Neural progenitor cell (in vitro differentiated cells): ENCODE results near the gene SLC41A1. TPM values are rescaled to one million over a fixed set of nuclear protein-coding genes. Genes with fewer than 3 reads are reported as not detected.

Source experiments
- DNase-seq: peaks from one replicate; pipeline ENCODE4 v3.0.0-alpha.2; 2016; ENCODE audit warnings: low spot score
- H2AFZ ChIP-seq: fragments of 200-600 bp; sonication (generic); replicated peaks from 2 replicates; pipeline ENCODE4 v1.6.1; 2016; ENCODE audit warnings: antibody characterized with exemption
- H3F3A ChIP-seq: fragments of 200-600 bp; sonication (generic); 2 replicates; pipeline ENCODE4 v1.6.1; 2016; ENCODE audit warnings: antibody characterized with exemption, low read depth
- H3K27ac ChIP-seq: fragments of 200-600 bp; sonication (generic); 2 replicates; pipeline ENCODE4 v1.5.1; 2016; ENCODE audit warnings: mild to moderate bottlenecking
- H3K27me3 ChIP-seq: fragments of 200-600 bp; sonication (generic); 2 replicates; pipeline ENCODE4 v1.6.1; 2016; ENCODE audit warnings: mild to moderate bottlenecking, moderate library complexity
- H3K36me3 ChIP-seq: fragments of 200-600 bp; sonication (generic); 2 replicates; pipeline ENCODE4 v1.5.1; 2016
- H3K4me1 ChIP-seq: fragments of 200-600 bp; sonication (generic); 2 replicates; pipeline ENCODE4 v1.6.1; 2016; ENCODE audit warnings: mixed run types
- H3K4me2 ChIP-seq: fragments of 200-600 bp; sonication (generic); 2 replicates; pipeline ENCODE4 v1.6.1; 2016
- H3K4me3 ChIP-seq: fragments of 200-600 bp; sonication (generic); 2 replicates; pipeline ENCODE4 v1.5.1; 2016
- H3K79me2 ChIP-seq: fragments of 200-600 bp; sonication (generic); 2 replicates; pipeline ENCODE4 v1.6.1; 2016; ENCODE audit warnings: low read depth
- H3K9ac ChIP-seq: fragments of 200-600 bp; sonication (generic); 2 replicates; pipeline ENCODE4 v1.6.1; 2016
- H3K9me3 ChIP-seq: fragments of 200-600 bp; sonication (generic); 2 replicates; pipeline ENCODE4 v1.5.1; 2016; ENCODE audit warnings: low read depth
- H4K20me1 ChIP-seq: fragments of 200-600 bp; sonication (generic); 2 replicates; pipeline ENCODE4 v1.6.1; 2016; ENCODE audit warnings: low read depth
- H3K27ac Mint-ChIP-seq: 3 replicates; pipeline ENCODE4 v1.8.0; 2021; ENCODE audit warnings: mixed read lengths
- H3K27me3 Mint-ChIP-seq: 2 replicates; pipeline ENCODE4 v1.8.0; 2022; ENCODE audit warnings: low read depth, mild to moderate bottlenecking, inconsistent platforms, moderate library complexity, mixed read lengths; ENCODE audit not compliant: insufficient read depth
- H3K36me3 Mint-ChIP-seq: 3 replicates; pipeline ENCODE4 v1.8.0; 2021; ENCODE audit warnings: mixed read lengths
- H3K4me1 Mint-ChIP-seq: 3 replicates; pipeline ENCODE4 v1.8.0; 2021; ENCODE audit warnings: mixed read lengths
- H3K4me3 Mint-ChIP-seq: 3 replicates; pipeline ENCODE4 v1.8.0; 2021; ENCODE audit warnings: mild to moderate bottlenecking, moderate library complexity, mixed read lengths
- H3K9me3 Mint-ChIP-seq: 3 replicates; pipeline ENCODE4 v1.8.0; 2020; ENCODE audit warnings: mixed read lengths
- EZH2 ChIP-seq: fragments of 200-600 bp; sonication (generic); IDR thresholded peaks from 2 replicates; pipeline ENCODE4 v1.6.1; 2017; ENCODE audit warnings: antibody characterized with exemption, mild to moderate bottlenecking, moderate library complexity
- EZH2phosphoT487 ChIP-seq: fragments of 200-600 bp; sonication (generic); IDR thresholded peaks from 2 replicates; pipeline ENCODE4 v1.6.1; 2017; ENCODE audit warnings: antibody characterized with exemption
- total RNA-seq: library from RNA; depleted of rRNA; stranded (reverse); fragments of >200 nt; gene quantifications from 2 replicates; pipeline ENCODE4 v1.2.3, GENCODE V29; 2015; ENCODE audit warnings: low replicate concordance
- TF ChIP-seq, protein P1 (sequence below): fragments of 200-600 bp; sonication (generic); IDR thresholded peaks from 2 replicates; pipeline ENCODE4 v1.5.1; 2017; ENCODE audit warnings: antibody characterized with exemption, mild to moderate bottlenecking

The SLC41A1 gene
- total RNA-seq, 1 donor from 2014 or later = 10.4 TPM

- Histone ChIP-seq H3K9me3 (no peaks in the 10 kb centered on the region), H3K27me3 (no peaks in the 10 kb centered on the region), H3K36me3 (no peaks in the 10 kb centered on the region), H3K4me2 (peak overlapping the region; percentile 43), H3F3A (peaks cover 15% of the 10 kb centered on the region), H3K79me2 (peaks cover 8% of the 10 kb centered on the region), H3K4me3 (no peak overlapping the region), H2AFZ (no peak overlapping the region), H3K4me1 (peaks cover 25% of the 10 kb centered on the region), H3K27ac (no peak overlapping the region), H4K20me1 (peaks cover 15% of the 10 kb centered on the region), H3K9ac (no peak overlapping the region)
- no peak for TF ChIP-seq EZH2
- no peak for TF ChIP-seq EZH2phosphoT487
- TF ChIP-seq, protein P1, sequence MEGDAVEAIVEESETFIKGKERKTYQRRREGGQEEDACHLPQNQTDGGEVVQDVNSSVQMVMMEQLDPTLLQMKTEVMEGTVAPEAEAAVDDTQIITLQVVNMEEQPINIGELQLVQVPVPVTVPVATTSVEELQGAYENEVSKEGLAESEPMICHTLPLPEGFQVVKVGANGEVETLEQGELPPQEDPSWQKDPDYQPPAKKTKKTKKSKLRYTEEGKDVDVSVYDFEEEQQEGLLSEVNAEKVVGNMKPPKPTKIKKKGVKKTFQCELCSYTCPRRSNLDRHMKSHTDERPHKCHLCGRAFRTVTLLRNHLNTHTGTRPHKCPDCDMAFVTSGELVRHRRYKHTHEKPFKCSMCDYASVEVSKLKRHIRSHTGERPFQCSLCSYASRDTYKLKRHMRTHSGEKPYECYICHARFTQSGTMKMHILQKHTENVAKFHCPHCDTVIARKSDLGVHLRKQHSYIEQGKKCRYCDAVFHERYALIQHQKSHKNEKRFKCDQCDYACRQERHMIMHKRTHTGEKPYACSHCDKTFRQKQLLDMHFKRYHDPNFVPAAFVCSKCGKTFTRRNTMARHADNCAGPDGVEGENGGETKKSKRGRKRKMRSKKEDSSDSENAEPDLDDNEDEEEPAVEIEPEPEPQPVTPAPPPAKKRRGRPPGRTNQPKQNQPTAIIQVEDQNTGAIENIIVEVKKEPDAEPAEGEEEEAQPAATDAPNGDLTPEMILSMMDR = no peak
- Mint-ChIP-seq H3K27ac (no peak overlapping the region), H3K9me3 (peaks cover 13% of the 10 kb centered on the region), H3K4me1 (peaks cover 26% of the 10 kb centered on the region), H3K36me3 (peaks cover 5% of the 10 kb centered on the region), H3K4me3 (no peak overlapping the region), H3K27me3 (no peaks in the 10 kb centered on the region)
- DNase-seq = peak; percentile 47
Measured at GRCh38 chr1:205827623-205828022, 14.6 kb upstream of the SLC41A1 start.

DNA sequence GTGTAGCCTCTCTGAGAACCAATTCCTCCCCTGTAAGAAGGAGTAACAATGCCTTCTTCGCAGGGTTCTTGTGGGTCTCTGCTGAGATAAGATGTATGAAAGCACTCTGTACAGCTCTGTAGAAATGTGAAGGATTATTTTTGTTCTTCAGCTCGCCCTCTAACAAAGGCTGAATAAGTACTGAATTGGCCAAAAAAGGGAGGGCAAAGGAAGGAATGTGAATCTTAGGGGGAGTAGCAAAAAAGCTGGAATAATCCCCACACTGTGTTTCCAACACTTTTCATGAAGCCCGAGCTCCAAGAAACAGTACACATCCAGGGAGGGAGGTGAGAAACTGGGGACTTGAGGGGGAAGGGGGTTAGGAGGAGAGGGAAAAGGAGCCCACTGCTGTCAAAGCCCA, 14.0 kb upstream of the SLC41A1 start:
- no peaks in the 10 kb centered on the region for H3K27me3 Mint-ChIP-seq
- Histone ChIP-seq H3K27me3 (no peaks in the 10 kb centered on the region), H3F3A (peaks cover 15% of the 10 kb centered on the region), H2AFZ (no peak overlapping the region), H4K20me1 (peaks cover 15% of the 10 kb centered on the region), H3K4me2 (peak overlapping the region; percentile 43), H3K4me3 (no peak overlapping the region), H3K9ac (no peak overlapping the region), H3K4me1 (peaks cover 25% of the 10 kb centered on the region), H3K79me2 (peaks cover 8% of the 10 kb centered on the region), H3K9me3 (no peaks in the 10 kb centered on the region), H3K36me3 (no peaks in the 10 kb centered on the region), H3K27ac (no peak overlapping the region)
- H3K36me3 Mint-ChIP-seq = peaks cover 8% of the 10 kb centered on the region
- no peak overlapping the region for H3K4me3 Mint-ChIP-seq
- peaks cover 13% of the 10 kb centered on the region for H3K9me3 Mint-ChIP-seq
- peak overlapping the region; percentile 92 for H3K27ac Mint-ChIP-seq
- TF ChIP-seq EZH2 (no peak), EZH2phosphoT487 (no peak)
- TF ChIP-seq, protein P1 = no peak
- H3K4me1 Mint-ChIP-seq = peaks cover 26% of the 10 kb centered on the region
- DNase-seq = peak; percentile 23

GRCh38 chr1:205826016-205826806, 13.2 kb upstream of the SLC41A1 start:
- Histone ChIP-seq H3K4me3 (no peak overlapping the region), H3K9me3 (no peaks in the 10 kb centered on the region), H2AFZ (no peak overlapping the region), H3F3A (peaks cover 15% of the 10 kb centered on the region), H4K20me1 (peaks cover 15% of the 10 kb centered on the region), H3K27me3 (no peaks in the 10 kb centered on the region), H3K79me2 (peaks cover 8% of the 10 kb centered on the region), H3K27ac (no peak overlapping the region), H3K9ac (no peak overlapping the region), H3K4me1 (peaks cover 25% of the 10 kb centered on the region), H3K4me2 (peak overlapping the region; percentile 43), H3K36me3 (no peaks in the 10 kb centered on the region)
- no peaks in the 10 kb centered on the region for H3K27me3 Mint-ChIP-seq
- DNase-seq = peak; percentile 11
- H3K27ac Mint-ChIP-seq = peak overlapping the region; percentile 92
- H3K4me1 Mint-ChIP-seq = peaks cover 26% of the 10 kb centered on the region
- peaks cover 8% of the 10 kb centered on the region for H3K36me3 Mint-ChIP-seq
- peaks cover 13% of the 10 kb centered on the region for H3K9me3 Mint-ChIP-seq
- TF ChIP-seq EZH2phosphoT487 = no peak
- TF ChIP-seq EZH2 = no peak
- TF ChIP-seq, protein P1 = no peak
- no peak overlapping the region for H3K4me3 Mint-ChIP-seq
